ENCODE data around the gene CDC25B.
A peak's percentile ranks its signal among the peaks of the same experiment; 100 is the strongest.
"Not testable (repeated sequence)": the region's sequence is repeated elsewhere in the genome, so short reads cannot be mapped to it uniquely, and the experiment has no call there.

Gene CDC25B

GRCh38 chr20:3842348-3842930 lies 46.3 kb downstream of the CDC25B start:
- no peak for DNase-seq

GRCh38 chr20:3843490-3843889 lies 47.4 kb downstream of the CDC25B start:
- DNase-seq: no peak

DNA sequence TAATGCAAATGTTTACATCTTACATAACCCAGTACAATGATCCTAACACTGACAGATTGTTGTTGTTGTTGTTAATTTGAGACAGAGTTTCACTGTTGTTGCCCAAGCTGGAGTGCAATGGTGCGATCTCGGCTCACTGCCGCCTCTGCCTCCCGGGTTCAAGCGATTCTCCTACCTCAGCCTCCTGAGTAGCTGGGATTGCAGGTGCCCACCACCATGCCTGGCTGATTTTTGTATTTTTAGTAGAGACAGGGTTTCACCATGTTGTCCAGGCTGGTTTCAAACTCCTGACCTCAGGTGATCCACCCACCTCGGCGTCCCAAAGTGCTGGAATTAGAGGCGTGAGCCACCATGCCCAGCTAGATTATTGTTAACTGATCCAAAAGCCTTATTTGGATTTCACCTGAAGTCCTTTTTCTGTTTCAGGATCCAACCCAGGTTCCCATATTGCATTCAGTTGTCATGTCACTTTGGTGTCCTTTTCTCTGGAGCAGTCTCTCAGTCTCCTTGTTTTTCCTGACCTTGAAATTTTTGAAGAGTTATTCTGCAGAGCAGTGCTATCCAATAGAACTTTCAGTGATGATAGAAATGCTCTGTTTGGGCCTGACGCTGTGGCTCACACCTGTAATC lies 48.0 kb downstream of the CDC25B start:
- DNase-seq: not testable (repeated sequence)

DNA sequence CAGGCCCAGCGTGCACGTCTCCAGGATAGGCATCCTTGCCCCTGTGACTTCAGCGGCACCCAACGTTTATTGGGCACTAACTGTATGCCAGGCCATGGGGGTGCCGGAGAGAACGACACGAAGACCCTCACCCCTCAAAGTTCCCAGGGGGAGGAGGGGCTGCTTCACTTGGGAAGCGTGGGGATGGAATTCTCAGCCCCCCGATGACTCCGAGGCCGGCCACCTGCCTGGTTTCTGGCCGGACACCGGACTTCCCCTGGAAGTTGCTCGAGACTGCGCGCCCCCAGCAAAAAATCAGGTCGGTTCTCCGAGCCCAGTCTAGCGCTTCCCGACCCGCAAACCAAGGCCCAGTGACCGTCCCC lies 50.2 kb downstream of the CDC25B start:
- no peak for DNase-seq

DNA sequence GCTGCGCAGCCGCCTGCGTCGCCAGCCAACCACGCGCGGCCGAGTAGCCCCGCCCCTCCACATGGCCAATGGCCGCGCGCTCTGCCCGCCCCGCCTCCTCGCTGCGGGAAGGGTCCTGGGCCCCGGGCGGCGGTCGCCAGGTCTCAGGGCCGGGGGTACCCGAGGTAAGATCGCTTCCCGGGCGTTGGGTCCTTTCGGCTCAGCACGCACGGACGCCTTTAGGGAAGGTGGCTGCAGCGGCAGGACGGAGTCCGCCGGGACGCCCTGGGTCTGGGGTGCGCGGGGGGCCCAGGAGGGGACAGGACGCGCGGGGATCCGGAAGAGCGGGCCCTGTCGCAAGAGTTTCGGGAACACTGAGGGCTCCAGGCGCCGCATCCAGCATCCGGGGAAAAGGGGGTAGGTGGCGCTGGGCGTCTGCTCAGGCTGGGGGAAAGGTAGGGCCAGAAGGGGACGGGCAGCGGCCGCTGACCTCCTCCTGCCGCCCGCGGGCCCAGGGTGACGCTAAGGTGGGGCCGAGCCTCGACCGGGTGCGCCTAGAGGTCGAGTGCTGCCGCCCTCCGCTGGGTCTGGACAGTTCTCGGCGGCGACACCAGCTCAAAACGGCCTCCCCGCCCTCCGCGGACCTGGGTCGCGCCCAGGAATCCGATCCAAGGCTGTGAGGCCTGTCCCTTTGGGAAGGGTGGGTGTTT lies 50.8 kb downstream of the CDC25B start, which contains the start of gene MAVS:
Gene MAVS, plus strand, starts transcription at position 95 of the 689 bp plus-strand sequence. CDS start 7,791 bp downstream, outside the sequence.
- peak; percentile 76 for DNase-seq

GRCh38 chr20:3847429-3847940 lies 51.4 kb downstream of the CDC25B start:
- DNase-seq: no peak

DNA sequence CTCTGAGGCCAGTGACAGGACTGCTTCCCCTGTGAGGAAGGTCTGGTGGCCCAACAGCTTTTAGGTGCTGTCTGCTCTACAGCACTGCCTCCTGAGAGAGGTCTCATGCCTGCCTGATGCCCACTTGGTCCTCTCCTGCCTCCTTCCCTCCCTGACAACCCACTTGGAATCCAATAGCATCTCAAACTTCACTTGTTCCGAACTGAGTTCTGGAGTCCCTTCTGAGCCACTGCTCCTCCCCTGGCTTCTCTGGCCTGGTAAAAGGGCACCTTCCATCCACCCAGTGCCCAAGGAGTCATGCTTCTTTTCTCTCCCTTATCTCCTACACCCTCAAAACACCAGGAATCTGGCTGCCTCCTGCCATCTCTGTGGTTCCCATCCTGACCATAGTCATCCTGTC lies 52.5 kb downstream of the CDC25B start:
- DNase-seq: no peak

DNA sequence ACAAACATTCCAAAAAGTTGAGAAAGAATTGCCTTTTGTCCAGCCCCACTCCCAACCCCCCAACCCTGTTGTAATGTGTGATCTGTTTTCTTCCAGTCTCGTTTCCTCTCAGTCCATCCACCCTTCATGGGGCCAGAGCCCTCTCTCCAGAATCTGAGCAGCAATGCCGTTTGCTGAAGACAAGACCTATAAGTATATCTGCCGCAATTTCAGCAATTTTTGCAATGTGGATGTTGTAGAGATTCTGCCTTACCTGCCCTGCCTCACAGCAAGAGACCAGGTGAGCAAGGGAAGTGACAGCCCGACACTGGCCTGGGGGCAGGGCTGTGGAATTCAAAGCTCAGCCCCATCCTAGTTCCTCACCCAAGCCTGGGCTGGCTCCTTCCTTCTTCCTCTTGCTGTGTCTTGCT lies 58.4 kb downstream of the CDC25B start:
- no peak for DNase-seq
